DOHH2 (cell line): ENCODE data around the gene AKAP11.

Experiments
- H3F3A ChIP-seq: fragments of 200-600 bp; sonication (generic), shearing (Covaris generic); 2 replicates; pipeline ENCODE4 v1.6.0; 2016; ENCODE audit warnings: antibody characterized with exemption, mild to moderate bottlenecking; ENCODE audit not compliant: control insufficient read depth, insufficient read depth
- H3K27ac ChIP-seq: fragments of 200-600 bp; sonication (generic); 2 replicates; pipeline ENCODE4 v1.5.1; 2014; ENCODE audit warnings: low read depth, mild to moderate bottlenecking, low read length, moderate library complexity
- H3K27me3 ChIP-seq: fragments of 200-600 bp; sonication (generic); 2 replicates; pipeline ENCODE4 v1.6.1; 2014; ENCODE audit warnings: mild to moderate bottlenecking, low read length, mixed read lengths; ENCODE audit not compliant: control insufficient read depth
- H3K36me3 ChIP-seq: fragments of 200-600 bp; sonication (generic); 2 replicates; pipeline ENCODE4 v1.6.1; 2014; ENCODE audit warnings: mild to moderate bottlenecking, low read length, moderate library complexity, mixed read lengths; ENCODE audit not compliant: control insufficient read depth
- H3K4me1 ChIP-seq: fragments of 200-600 bp; sonication (generic); 2 replicates; pipeline ENCODE4 v1.6.1; 2014; ENCODE audit warnings: mild to moderate bottlenecking, low read length, mixed read lengths; ENCODE audit not compliant: control insufficient read depth
- H3K4me2 ChIP-seq: fragments of 200-600 bp; sonication (generic); 2 replicates; pipeline ENCODE4 v1.6.0; 2014; ENCODE audit warnings: mild to moderate bottlenecking, low read length, moderate library complexity
- H3K4me3 ChIP-seq: fragments of 200-600 bp; sonication (generic); 2 replicates; pipeline ENCODE4 v1.5.1; 2014; ENCODE audit warnings: mild to moderate bottlenecking, low read length, mixed read lengths
- H3K79me2 ChIP-seq: fragments of 200-600 bp; sonication (generic); 2 replicates; pipeline ENCODE4 v1.6.1; 2014; ENCODE audit warnings: mild to moderate bottlenecking, low read length, mixed read lengths; ENCODE audit not compliant: control insufficient read depth
- H3K9me2 ChIP-seq: fragments of 200-600 bp; sonication (generic); replicated peaks from 2 replicates; pipeline ENCODE4 v1.6.1; 2014; ENCODE audit warnings: mild to moderate bottlenecking, low read length, mixed read lengths; ENCODE audit not compliant: control insufficient read depth
- H3K9me3 ChIP-seq: fragments of 200-600 bp; sonication (generic); 2 replicates; pipeline ENCODE4 v1.6.1; 2014; ENCODE audit warnings: antibody characterized with exemption, low read length, mixed read lengths; ENCODE audit not compliant: control insufficient read depth, insufficient read depth
- H4K20me1 ChIP-seq: fragments of 200-600 bp; sonication (generic); 2 replicates; pipeline ENCODE4 v1.6.0; 2014; ENCODE audit warnings: low read depth, mild to moderate bottlenecking, antibody characterized with exemption, low read length, moderate library complexity; ENCODE audit not compliant: control insufficient read depth, insufficient read depth
- EZH2phosphoT487 ChIP-seq: fragments of 200-600 bp; sonication (generic); IDR thresholded peaks from 2 replicates; pipeline ENCODE4 v1.6.1; 2017; ENCODE audit warnings: borderline replicate concordance, mild to moderate bottlenecking, antibody characterized with exemption, low read length, moderate library complexity, mixed read lengths
- TF ChIP-seq, protein P1 (sequence below): fragments of 200-600 bp; sonication (generic); IDR thresholded peaks from one replicate; pipeline ENCODE4 v1.5.1; 2014; ENCODE audit warnings: antibody characterized with exemption, mild to moderate bottlenecking, low read depth, low read length; ENCODE audit not compliant: poor library complexity, severe bottlenecking

AKAP11 gene

DNA sequence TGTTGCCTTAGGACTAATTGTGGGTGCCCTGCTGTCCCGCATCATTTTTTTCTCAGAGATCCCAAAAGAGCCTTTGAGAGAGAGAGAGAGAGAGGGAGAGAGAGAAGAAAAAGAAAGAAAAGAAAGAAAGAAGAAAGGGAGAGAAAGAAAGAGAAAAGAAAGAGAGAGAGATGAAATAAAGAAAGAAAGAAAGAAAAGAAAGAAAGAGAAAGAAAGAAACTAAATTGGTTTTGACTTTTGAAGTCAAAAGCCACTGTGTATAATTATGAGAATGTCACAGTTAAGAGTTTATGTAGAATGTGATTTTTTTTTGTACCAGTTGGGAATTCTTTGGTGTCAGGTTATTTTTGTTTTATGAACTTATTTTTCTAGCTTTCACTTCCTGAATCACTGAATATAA lies 43.4 kb upstream of the AKAP11 start:
- no peaks in the 10 kb centered on the region for H3K9me3 ChIP-seq
- TF ChIP-seq EZH2phosphoT487: no peak
- H3F3A ChIP-seq: peaks cover 11% of the 10 kb centered on the region
- H3K79me2 ChIP-seq: no peaks in the 10 kb centered on the region
- H3K9me2 ChIP-seq: no peaks in the 10 kb centered on the region
- H3K36me3 ChIP-seq: peaks cover 31% of the 10 kb centered on the region
- H4K20me1 ChIP-seq: no peaks in the 10 kb centered on the region
- H3K4me1 ChIP-seq: no peaks in the 10 kb centered on the region
- no peak overlapping the region for H3K4me3 ChIP-seq
- no peak overlapping the region for H3K27ac ChIP-seq
- H3K4me2 ChIP-seq: no peak overlapping the region
- H3K27me3 ChIP-seq: no peaks in the 10 kb centered on the region

- no peaks in the 10 kb centered on the region for H3K9me2 ChIP-seq
- TF ChIP-seq EZH2phosphoT487: no peak
- TF ChIP-seq, protein P1, sequence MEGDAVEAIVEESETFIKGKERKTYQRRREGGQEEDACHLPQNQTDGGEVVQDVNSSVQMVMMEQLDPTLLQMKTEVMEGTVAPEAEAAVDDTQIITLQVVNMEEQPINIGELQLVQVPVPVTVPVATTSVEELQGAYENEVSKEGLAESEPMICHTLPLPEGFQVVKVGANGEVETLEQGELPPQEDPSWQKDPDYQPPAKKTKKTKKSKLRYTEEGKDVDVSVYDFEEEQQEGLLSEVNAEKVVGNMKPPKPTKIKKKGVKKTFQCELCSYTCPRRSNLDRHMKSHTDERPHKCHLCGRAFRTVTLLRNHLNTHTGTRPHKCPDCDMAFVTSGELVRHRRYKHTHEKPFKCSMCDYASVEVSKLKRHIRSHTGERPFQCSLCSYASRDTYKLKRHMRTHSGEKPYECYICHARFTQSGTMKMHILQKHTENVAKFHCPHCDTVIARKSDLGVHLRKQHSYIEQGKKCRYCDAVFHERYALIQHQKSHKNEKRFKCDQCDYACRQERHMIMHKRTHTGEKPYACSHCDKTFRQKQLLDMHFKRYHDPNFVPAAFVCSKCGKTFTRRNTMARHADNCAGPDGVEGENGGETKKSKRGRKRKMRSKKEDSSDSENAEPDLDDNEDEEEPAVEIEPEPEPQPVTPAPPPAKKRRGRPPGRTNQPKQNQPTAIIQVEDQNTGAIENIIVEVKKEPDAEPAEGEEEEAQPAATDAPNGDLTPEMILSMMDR: no peak
- no peak overlapping the region for H3K27ac ChIP-seq
Observed at GRCh38 chr13:42229287-42229686, 42.7 kb upstream of the AKAP11 start.

GRCh38 chr13:42232671-42233070 lies 39.3 kb upstream of the AKAP11 start:
- no peaks in the 10 kb centered on the region for H3K27me3 ChIP-seq
- H3K27ac ChIP-seq: no peak overlapping the region
- peaks cover 9% of the 10 kb centered on the region for H3F3A ChIP-seq
- H3K9me3 ChIP-seq: no peaks in the 10 kb centered on the region
- no peaks in the 10 kb centered on the region for H3K4me1 ChIP-seq
- no peaks in the 10 kb centered on the region for H4K20me1 ChIP-seq
- no peak overlapping the region for H3K4me3 ChIP-seq
- no peaks in the 10 kb centered on the region for H3K9me2 ChIP-seq
- TF ChIP-seq, protein P1: no peak
- no peak for TF ChIP-seq EZH2phosphoT487
- H3K4me2 ChIP-seq: no peak overlapping the region
- H3K79me2 ChIP-seq: no peaks in the 10 kb centered on the region
- peaks cover 14% of the 10 kb centered on the region for H3K36me3 ChIP-seq

More at GRCh38 chr13:42229287-42229686, 42.7 kb upstream of the AKAP11 start:
- Histone ChIP-seq H4K20me1 (no peaks in the 10 kb centered on the region), H3K36me3 (peaks cover 25% of the 10 kb centered on the region), H3F3A (peaks cover 11% of the 10 kb centered on the region), H3K79me2 (no peaks in the 10 kb centered on the region), H3K4me1 (no peaks in the 10 kb centered on the region), H3K27me3 (no peaks in the 10 kb centered on the region), H3K4me3 (no peak overlapping the region), H3K4me2 (no peak overlapping the region), H3K9me3 (no peaks in the 10 kb centered on the region)

DNA sequence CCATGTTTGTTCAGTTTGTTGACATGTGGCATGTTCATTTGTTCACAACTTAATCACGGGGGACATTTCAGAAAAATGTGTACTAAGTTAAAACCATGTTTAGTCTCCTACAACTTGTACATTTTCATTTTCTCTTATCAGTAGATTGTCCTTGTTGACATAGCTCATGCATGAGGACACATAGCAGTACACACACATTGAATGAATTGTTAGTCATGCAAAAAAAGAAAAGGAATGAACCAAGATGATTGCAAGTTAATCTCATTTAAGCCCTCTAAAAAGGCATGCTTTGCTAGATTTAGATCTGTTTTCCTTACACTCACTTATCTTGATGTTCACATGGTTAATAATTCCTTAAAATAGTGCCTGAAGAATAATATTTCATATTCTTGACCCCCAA lies 38.2 kb upstream of the AKAP11 start:
- H3K27ac ChIP-seq: no peak overlapping the region
- no peaks in the 10 kb centered on the region for H3K9me2 ChIP-seq
- TF ChIP-seq, protein P1: no peak
- TF ChIP-seq EZH2phosphoT487: no peak

More for the DNA sequence above, 38.2 kb upstream of the AKAP11 start:
- Histone ChIP-seq H3K27me3 (no peaks in the 10 kb centered on the region), H3K4me3 (no peak overlapping the region), H3K36me3 (peaks cover 10% of the 10 kb centered on the region), H3F3A (no peaks in the 10 kb centered on the region), H4K20me1 (no peaks in the 10 kb centered on the region), H3K9me3 (no peaks in the 10 kb centered on the region), H3K4me2 (no peak overlapping the region), H3K79me2 (no peaks in the 10 kb centered on the region), H3K4me1 (no peaks in the 10 kb centered on the region)
